ENCODE data around the gene M1AP. TPM values are rescaled to one million over a fixed set of nuclear protein-coding genes. Genes with fewer than 3 reads are reported as not detected.

Gene M1AP
- total and polyA plus RNA-seq, 9 of the 15 experiments (the other 6 are each of a cell fraction or from before 2014, with no cell fraction given): 0.06 to 0.33 (median 0.11) TPM; not detected in 4

DNA sequence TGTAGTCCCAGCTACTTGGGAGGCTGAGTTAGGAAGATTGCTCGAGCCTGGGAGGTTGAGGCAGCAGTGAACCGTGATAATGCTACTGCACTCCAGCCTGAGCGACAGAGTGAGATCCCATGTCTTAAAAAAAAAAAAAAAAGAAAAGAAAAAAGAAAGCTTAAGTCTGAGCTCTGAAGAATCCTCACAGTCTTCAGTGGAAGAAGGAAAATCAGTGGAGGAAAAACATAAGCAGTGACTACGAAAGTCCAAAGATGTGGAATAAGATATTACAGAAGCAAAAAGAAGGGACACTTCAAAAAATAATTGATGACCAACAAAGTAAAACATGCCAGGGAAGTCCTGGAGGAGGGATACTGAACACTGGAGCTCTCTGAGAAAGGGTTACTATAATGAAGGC, 137.9 kb downstream of the M1AP start:
- ATAC-seq: no peak
- CTCF ChIA-PET (ENCODE audit: low intra/inter-chr PET ratio): no interaction called here
- no peaks in the 10 kb centered on the region for H3K27me3 ChIP-seq (ENCODE audit: control insufficient read depth in 2 of 2, insufficient read depth in 2 of 2, low read length in 2 of 2)

More for the DNA sequence above, 137.9 kb downstream of the M1AP start:
- DNase-seq (ENCODE audit: extremely low read depth in 1 of 4, low spot score in 3 of 4): no peak
- Histone ChIP-seq H3K79me2 (ENCODE audit: control insufficient read depth, insufficient read depth, low read length) (peaks cover 18% of the 10 kb centered on the region), H2AFZ (ENCODE audit: low read depth, low read length) (peak overlapping the region; percentile 88), H3K4me1 (replicated peaks in 1 of 2; ENCODE audit: control insufficient read depth in 2 of 2, insufficient read depth in 2 of 2, low read length in 2 of 2) (peaks cover 26 to 47% of the 10 kb centered on the region in 2 experiments; a peak in 4 of 5 replicates), H3K4me2 (ENCODE audit: insufficient read depth, low read length) (no peak overlapping the region; the same call in 1 of the 2 replicates), H3K36me3 (ENCODE audit: control insufficient read depth, insufficient read depth, low read length) (peaks cover 9% of the 10 kb centered on the region; the same call in 2 of the 3 replicates), H3K27ac (ENCODE audit: extremely low read depth, low read depth, low read length) (no peak overlapping the region), H3K9me3 (replicated peaks; ENCODE audit: control insufficient read depth, insufficient read depth, low read depth, low read length) (no peaks in the 10 kb centered on the region), H4K20me1 (replicated peaks; ENCODE audit: control insufficient read depth, insufficient read depth, low read length) (no peaks in the 10 kb centered on the region), H3K9ac (ENCODE audit: insufficient read depth in 1 of 2, low read depth in 2 of 2, low read length in 2 of 2) (peak overlapping the region in 1 of 2 experiments; percentile 1; a peak in 1 of 4 replicates), H3K9me1 (ENCODE audit: control insufficient read depth, insufficient read depth, low read length) (no peaks in the 10 kb centered on the region), H3K4me3 (no peak overlapping the region)
- no TSS peak for BruUV-seq (replicated peaks)
- FAIRE-seq: no peak
- WGBS (ENCODE audit: insufficient coverage, low coverage, missing lambda C conversion rate): 71% methylated on average over 4 of the region's 4 CpGs
- POLR2A ChIA-PET: interaction anchor here (0.6 to 3.3 kb wide), 7 partner anchors 9 to 92 kb away, joined by 3 to 17 read pairs (median 5); partner anchors contain the start of genes AUP1 and HTRA2
- TF ChIP-seq ZNF165 (CRISPR knock-in tag; IDR thresholded peaks at IDR 0.05; ENCODE audit: borderline replicate concordance) (no peak), ZNF512 (tag; IDR thresholded peaks at IDR 0.05) (peak; percentile 82), MEIS2 (IDR thresholded peaks at IDR 0.05; ENCODE audit: partially characterized antibody) (peak; percentile 22)
- TF ChIP-seq, protein P1, sequence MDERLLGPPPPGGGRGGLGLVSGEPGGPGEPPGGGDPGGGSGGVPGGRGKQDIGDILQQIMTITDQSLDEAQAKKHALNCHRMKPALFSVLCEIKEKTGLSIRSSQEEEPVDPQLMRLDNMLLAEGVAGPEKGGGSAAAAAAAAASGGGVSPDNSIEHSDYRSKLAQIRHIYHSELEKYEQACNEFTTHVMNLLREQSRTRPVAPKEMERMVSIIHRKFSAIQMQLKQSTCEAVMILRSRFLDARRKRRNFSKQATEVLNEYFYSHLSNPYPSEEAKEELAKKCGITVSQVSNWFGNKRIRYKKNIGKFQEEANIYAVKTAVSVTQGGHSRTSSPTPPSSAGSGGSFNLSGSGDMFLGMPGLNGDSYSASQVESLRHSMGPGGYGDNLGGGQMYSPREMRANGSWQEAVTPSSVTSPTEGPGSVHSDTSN (CRISPR knock-in tag; IDR thresholded peaks at IDR 0.05; ENCODE audit: low read depth): no peak
- TF ChIP-seq, protein P1 (tag; conservative IDR thresholded peaks at IDR 0.05; ENCODE audit: low read depth): peak; percentile 38; the same call in 1 of the 2 replicates
- in situ Hi-C loops (cut with MboI) (no loop called here), intact Hi-C loops (cut with micrococcal nuclease) (no loop called here)
